H54 (cell line): ENCODE measurements around the gene ATP13A1.
"Not testable (repeated sequence)": the region's sequence is repeated elsewhere in the genome, so short reads cannot be mapped to it uniquely, and the experiment has no call there.

Source experiments
- DNase-seq: peaks from one replicate; pipeline ENCODE4 v3.0.0; 2011; ENCODE audit warnings: low spot score, mixed read lengths; ENCODE audit not compliant: insufficient read length
- FAIRE-seq: peaks from 3 replicates; lab custom pipeline; 2011; peaks lifted over from hg19 to GRCh38; lab: Jason Lieb, UNC
- POLR2A ChIP-seq: IDR thresholded peaks from 2 replicates; pipeline ENCODE4 v1.6.1; 2011; ENCODE audit warnings: low read depth, mild to moderate bottlenecking, low read length

Gene ATP13A1

GRCh38 chr19:19679176-19680073 is 15.9 kb upstream of the ATP13A1 start:
- TF ChIP-seq POLR2A: no peak
- no peak for DNase-seq
- FAIRE-seq: no peak

- DNase-seq (no peak), FAIRE-seq (no peak)
- no peak for TF ChIP-seq POLR2A
Observed at GRCh38 chr19:19677579-19677978, 14.1 kb upstream of the ATP13A1 start.

- DNase-seq (no peak), FAIRE-seq (no peak)
- TF ChIP-seq POLR2A: no peak
Observed at GRCh38 chr19:19674315-19674714, 10.8 kb upstream of the ATP13A1 start.

GRCh38 chr19:19672816-19673215 is 9.3 kb upstream of the ATP13A1 start:
- FAIRE-seq (no peak), DNase-seq (no peak)
- TF ChIP-seq POLR2A: no peak

- no peak for DNase-seq
- TF ChIP-seq POLR2A: no peak
- no peak for FAIRE-seq
Observed at GRCh38 chr19:19670070-19670551, 6.6 kb upstream of the ATP13A1 start.

GRCh38 chr19:19668230-19669012 is 4.9 kb upstream of the ATP13A1 start, which contains the start of gene ZNF101:
TSS of gene ZNF101 (plus strand) at chr19:19668839. CDS start at chr19:19668964, 125 bp downstream.
- FAIRE-seq (peak; percentile 6), DNase-seq (peak; percentile 86)
- peak; percentile 56; the same call in 1 of the 2 replicates for TF ChIP-seq POLR2A

- FAIRE-seq: not testable (repeated sequence)
Observed at GRCh38 chr19:19665420-19665948, 2.0 kb upstream of the ATP13A1 start.

GRCh38 chr19:19662871-19663255 is 613 bp downstream of the ATP13A1 start:
- FAIRE-seq (no peak), DNase-seq (no peak)
- TF ChIP-seq POLR2A: no peak

More at GRCh38 chr19:19665420-19665948, 2.0 kb upstream of the ATP13A1 start:
- not testable (repeated sequence) for DNase-seq

GRCh38 chr19:19662344-19662743 is 1.1 kb downstream of the ATP13A1 start:
- no peak for TF ChIP-seq POLR2A
- FAIRE-seq (no peak), DNase-seq (no peak)

GRCh38 chr19:19661675-19662251 is 1.7 kb downstream of the ATP13A1 start:
- FAIRE-seq: no peak
- no peak for TF ChIP-seq POLR2A
- no peak for DNase-seq

- DNase-seq (no peak), FAIRE-seq (no peak)
- no peak for TF ChIP-seq POLR2A
Observed at GRCh38 chr19:19661141-19661674, 2.3 kb downstream of the ATP13A1 start.

- no peak for FAIRE-seq
- DNase-seq: no peak
- no peak for TF ChIP-seq POLR2A
Observed at GRCh38 chr19:19659646-19660245, 3.7 kb downstream of the ATP13A1 start.

- TF ChIP-seq POLR2A: no peak
- DNase-seq: peak; percentile 0
- no peak for FAIRE-seq
Observed at GRCh38 chr19:19657397-19657783, 6.1 kb downstream of the ATP13A1 start.
